Kasumi-1 (cell line): ENCODE measurements around the gene TRAF3IP3.

Source experiments
- DNase-seq, 2 experiments: peaks; one replicate each; lab custom pipeline; 2025; lab: John Stamatoyannopoulos, UW

TRAF3IP3 gene

GRCh38 chr1:209737118-209737505, 18.7 kb upstream of the TRAF3IP3 start:
- DNase-seq, result no peak

- no peak for DNase-seq
Observed at GRCh38 chr1:209738270-209738669, 17.6 kb upstream of the TRAF3IP3 start.

- DNase-seq, result no peak
Observed at GRCh38 chr1:209741193-209741592, 14.7 kb upstream of the TRAF3IP3 start.

GRCh38 chr1:209741889-209742288, 14.0 kb upstream of the TRAF3IP3 start:
- DNase-seq, result no peak

- no peak for DNase-seq
Observed at GRCh38 chr1:209742409-209743144, 13.3 kb upstream of the TRAF3IP3 start.

- DNase-seq, result no peak
Observed at GRCh38 chr1:209743145-209743482, 12.7 kb upstream of the TRAF3IP3 start.

- no peak for DNase-seq
Observed at GRCh38 chr1:209746451-209747165, 9.2 kb upstream of the TRAF3IP3 start.

- peak; percentile 68 to 77 for DNase-seq
Observed at GRCh38 chr1:209747580-209748262, 8.1 kb upstream of the TRAF3IP3 start.

- no peak for DNase-seq
Observed at GRCh38 chr1:209748620-209749019, 7.2 kb upstream of the TRAF3IP3 start.

- DNase-seq, result no peak
Observed at GRCh38 chr1:209749205-209749604, 6.6 kb upstream of the TRAF3IP3 start.

GRCh38 chr1:209749670-209750323, 6.1 kb upstream of the TRAF3IP3 start:
- DNase-seq, result no peak

GRCh38 chr1:209751627-209752231, 4.1 kb upstream of the TRAF3IP3 start:
- DNase-seq, result no peak

- DNase-seq, result no peak
Observed at GRCh38 chr1:209752890-209753289, 3.0 kb upstream of the TRAF3IP3 start.

- no peak for DNase-seq
Observed at GRCh38 chr1:209755256-209755655, 597 bp upstream of the TRAF3IP3 start.

GRCh38 chr1:209756615-209757445, 977 bp downstream of the TRAF3IP3 start:
- DNase-seq, result peak; percentile 22 to 43

- peak in 1 of 2 experiments; percentile 7 for DNase-seq
Observed at GRCh38 chr1:209758400-209758799, 2.5 kb downstream of the TRAF3IP3 start.

GRCh38 chr1:209759829-209760359, 4.0 kb downstream of the TRAF3IP3 start:
- no peak for DNase-seq

- no peak for DNase-seq
Observed at GRCh38 chr1:209761011-209761635, 5.3 kb downstream of the TRAF3IP3 start.

GRCh38 chr1:209766051-209766450, 10.2 kb downstream of the TRAF3IP3 start:
- no peak for DNase-seq

- no peak for DNase-seq
Observed at GRCh38 chr1:209767096-209767495, 11.2 kb downstream of the TRAF3IP3 start.
